ENCODE results near the gene MUC5B. TPM values are rescaled to one million over a fixed set of nuclear protein-coding genes. Genes with fewer than 3 reads are reported as not detected.

The MUC5B gene
- total and polyA plus RNA-seq, 2 of the 13 experiments (the other 11 are each of a cell fraction or from before 2014, with no cell fraction given) = 0.01 TPM; not detected in 1

DNA sequence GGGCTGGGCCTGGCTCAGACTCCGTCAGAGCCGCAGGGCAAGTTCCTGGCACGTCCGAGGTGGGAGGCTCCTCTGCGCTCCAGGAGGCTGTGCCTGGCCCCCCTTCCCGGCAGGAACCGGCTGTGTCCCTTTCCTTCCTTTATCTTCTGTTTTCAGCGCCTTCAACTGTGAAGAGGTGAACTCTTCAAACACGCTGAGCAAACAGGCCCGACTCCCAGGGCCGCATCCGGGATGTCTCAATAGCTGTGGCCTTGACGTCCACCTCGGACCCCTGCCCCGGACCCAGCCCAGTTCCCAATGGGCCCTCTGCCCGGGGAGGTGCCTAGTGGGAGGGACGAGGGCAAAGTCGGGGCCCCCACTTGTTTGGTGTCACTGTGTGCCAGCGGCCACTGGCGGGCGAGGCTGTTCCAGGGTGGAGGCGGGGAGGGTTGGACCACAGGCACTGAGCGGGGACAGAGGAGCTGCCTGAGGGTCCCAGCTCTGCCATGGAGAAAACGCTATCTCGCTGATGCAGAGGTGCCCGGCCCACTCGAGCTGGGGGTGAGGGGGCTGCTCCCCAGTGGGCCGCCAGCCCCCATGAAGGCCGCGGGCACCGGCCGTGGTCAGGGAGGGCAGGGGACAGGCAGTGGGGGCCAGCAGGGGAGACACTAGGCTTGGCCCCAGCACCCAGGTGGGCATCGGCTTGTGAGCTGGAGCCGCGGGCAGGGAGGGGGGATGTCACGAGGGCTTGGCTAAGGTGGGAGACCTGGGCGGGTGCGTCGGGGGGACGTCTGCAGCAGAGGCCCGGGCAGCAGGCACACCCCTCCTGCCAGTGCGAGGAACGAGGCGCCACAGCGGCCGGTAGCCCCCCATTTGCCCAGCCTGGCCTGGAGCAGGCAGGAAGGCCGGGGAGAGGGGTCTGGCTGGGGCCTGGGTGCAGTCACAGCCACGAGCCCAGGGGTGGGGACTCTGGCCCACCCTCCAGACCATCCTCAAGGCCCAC lies 2.7 kb upstream of the MUC5B start (continued):
- TF ChIP-seq ZNF878 (CRISPR knock-in tag; IDR thresholded peaks at IDR 0.05) (peak; percentile 72), RFX5 (IDR thresholded peaks at IDR 0.05; ENCODE audit: low read depth, low read length) (no peak), PHF5A (CRISPR knock-in tag; IDR thresholded peaks at IDR 0.05; ENCODE audit: low read depth, unreplicated experiment) (no peak), HOXA9 (CRISPR knock-in tag; IDR thresholded peaks at IDR 0.05; ENCODE audit: borderline replicate concordance) (0 out of 2 replicates have a peak, but pooled peaks have one; percentile 33), ZNF124 (CRISPR knock-in tag; IDR thresholded peaks at IDR 0.05) (peak; percentile 71; the same call in 1 of the 2 replicates), ZNF550 (CRISPR knock-in tag; IDR thresholded peaks at IDR 0.05; ENCODE audit: borderline replicate concordance) (no peak), ZNF75D (CRISPR knock-in tag; IDR thresholded peaks at IDR 0.05; ENCODE audit: borderline replicate concordance) (no peak), NFRKB (IDR thresholded peaks at IDR 0.05) (no peak), FOXO1 (CRISPR knock-in tag; IDR thresholded peaks at IDR 0.05) (peak; percentile 86), FOXP1 (IDR thresholded peaks at IDR 0.05) (no peak), FOXP1 (CRISPR knock-in tag; IDR thresholded peaks at IDR 0.05) (peak; percentile 76), ARNT2 (CRISPR knock-in tag; IDR thresholded peaks at IDR 0.05; ENCODE audit: low read depth) (peak; percentile 69; the same call in 1 of the 2 replicates), PAF1 (CRISPR knock-in tag; IDR thresholded peaks at IDR 0.05) (no peak), KAT7 (CRISPR knock-in tag; IDR thresholded peaks at IDR 0.05; ENCODE audit: borderline replicate concordance) (no peak), TBP (CRISPR knock-in tag; IDR thresholded peaks at IDR 0.05) (no peak), NFYB (CRISPR knock-in tag; IDR thresholded peaks at IDR 0.05) (no peak), ZNF775 (CRISPR knock-in tag; IDR thresholded peaks at IDR 0.05; ENCODE audit: borderline replicate concordance) (no peak), ZNF317 (CRISPR knock-in tag; IDR thresholded peaks at IDR 0.05) (0 out of 2 replicates have a peak, but pooled peaks have one; percentile 74), ZNF83 (CRISPR knock-in tag; IDR thresholded peaks at IDR 0.05; ENCODE audit: borderline replicate concordance) (no peak), ZNF660 (CRISPR knock-in tag; IDR thresholded peaks at IDR 0.05; ENCODE audit: borderline replicate concordance, low read depth) (no peak), ZFP37 (CRISPR knock-in tag; IDR thresholded peaks at IDR 0.05; ENCODE audit: borderline replicate concordance) (peak; percentile 67; the same call in 1 of the 2 replicates)
- TF ChIP-seq, protein P1, sequence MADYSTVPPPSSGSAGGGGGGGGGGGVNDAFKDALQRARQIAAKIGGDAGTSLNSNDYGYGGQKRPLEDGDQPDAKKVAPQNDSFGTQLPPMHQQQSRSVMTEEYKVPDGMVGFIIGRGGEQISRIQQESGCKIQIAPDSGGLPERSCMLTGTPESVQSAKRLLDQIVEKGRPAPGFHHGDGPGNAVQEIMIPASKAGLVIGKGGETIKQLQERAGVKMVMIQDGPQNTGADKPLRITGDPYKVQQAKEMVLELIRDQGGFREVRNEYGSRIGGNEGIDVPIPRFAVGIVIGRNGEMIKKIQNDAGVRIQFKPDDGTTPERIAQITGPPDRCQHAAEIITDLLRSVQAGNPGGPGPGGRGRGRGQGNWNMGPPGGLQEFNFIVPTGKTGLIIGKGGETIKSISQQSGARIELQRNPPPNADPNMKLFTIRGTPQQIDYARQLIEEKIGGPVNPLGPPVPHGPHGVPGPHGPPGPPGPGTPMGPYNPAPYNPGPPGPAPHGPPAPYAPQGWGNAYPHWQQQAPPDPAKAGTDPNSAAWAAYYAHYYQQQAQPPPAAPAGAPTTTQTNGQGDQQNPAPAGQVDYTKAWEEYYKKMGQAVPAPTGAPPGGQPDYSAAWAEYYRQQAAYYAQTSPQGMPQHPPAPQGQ (CRISPR knock-in tag; IDR thresholded peaks at IDR 0.05; ENCODE audit: borderline replicate concordance) = no peak
- TF ChIP-seq, protein P2, sequence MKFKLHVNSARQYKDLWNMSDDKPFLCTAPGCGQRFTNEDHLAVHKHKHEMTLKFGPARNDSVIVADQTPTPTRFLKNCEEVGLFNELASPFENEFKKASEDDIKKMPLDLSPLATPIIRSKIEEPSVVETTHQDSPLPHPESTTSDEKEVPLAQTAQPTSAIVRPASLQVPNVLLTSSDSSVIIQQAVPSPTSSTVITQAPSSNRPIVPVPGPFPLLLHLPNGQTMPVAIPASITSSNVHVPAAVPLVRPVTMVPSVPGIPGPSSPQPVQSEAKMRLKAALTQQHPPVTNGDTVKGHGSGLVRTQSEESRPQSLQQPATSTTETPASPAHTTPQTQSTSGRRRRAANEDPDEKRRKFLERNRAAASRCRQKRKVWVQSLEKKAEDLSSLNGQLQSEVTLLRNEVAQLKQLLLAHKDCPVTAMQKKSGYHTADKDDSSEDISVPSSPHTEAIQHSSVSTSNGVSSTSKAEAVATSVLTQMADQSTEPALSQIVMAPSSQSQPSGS (CRISPR knock-in tag; IDR thresholded peaks at IDR 0.05) = peak; percentile 76; the same call in 1 of the 2 replicates
- TF ChIP-seq, protein P3, sequence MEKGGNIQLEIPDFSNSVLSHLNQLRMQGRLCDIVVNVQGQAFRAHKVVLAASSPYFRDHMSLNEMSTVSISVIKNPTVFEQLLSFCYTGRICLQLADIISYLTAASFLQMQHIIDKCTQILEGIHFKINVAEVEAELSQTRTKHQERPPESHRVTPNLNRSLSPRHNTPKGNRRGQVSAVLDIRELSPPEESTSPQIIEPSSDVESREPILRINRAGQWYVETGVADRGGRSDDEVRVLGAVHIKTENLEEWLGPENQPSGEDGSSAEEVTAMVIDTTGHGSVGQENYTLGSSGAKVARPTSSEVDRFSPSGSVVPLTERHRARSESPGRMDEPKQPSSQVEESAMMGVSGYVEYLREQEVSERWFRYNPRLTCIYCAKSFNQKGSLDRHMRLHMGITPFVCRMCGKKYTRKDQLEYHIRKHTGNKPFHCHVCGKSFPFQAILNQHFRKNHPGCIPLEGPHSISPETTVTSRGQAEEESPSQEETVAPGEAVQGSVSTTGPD (CRISPR knock-in tag; IDR thresholded peaks at IDR 0.05) = no peak; the same call in 1 of the 2 replicates

All from HepG2 (cell line).